GM23338 (cell line): ENCODE results near the gene PRKCD. TPM values are rescaled to one million over a fixed set of nuclear protein-coding genes. Genes with fewer than 3 reads are reported as not detected.
A peak's percentile ranks its signal among the peaks of the same experiment; 100 is the strongest.

Source experiments
- ATAC-seq: fragments of 200-7000 bp; cut with Tn5 transposase; 3 replicates; pipeline ENCODE4 v1.9.1; 2020
- DNase-seq: peaks from one replicate; pipeline ENCODE4 v3.0.0-alpha.2; 2015; ENCODE audit warnings: low spot score
- H2AFZ ChIP-seq: fragments of 200-600 bp; sonication (generic); 2 replicates; pipeline ENCODE4 v1.8.0; 2016; ENCODE audit warnings: antibody characterized with exemption, mild to moderate bottlenecking, moderate library complexity
- H3F3A ChIP-seq: fragments of 200-600 bp; sonication (generic); replicated peaks from 2 replicates; pipeline ENCODE4 v1.8.0; 2017; ENCODE audit warnings: antibody characterized with exemption, mixed run types, low read depth
- H3K27ac ChIP-seq: fragments of 200-600 bp; sonication (generic); 2 replicates; pipeline ENCODE4 v1.6.1; 2016; ENCODE audit warnings: low read depth
- H3K27me3 ChIP-seq: fragments of 200-600 bp; sonication (generic); 2 replicates; pipeline ENCODE4 v1.8.0; 2016; ENCODE audit warnings: mild to moderate bottlenecking, mixed run types, moderate library complexity; ENCODE audit not compliant: insufficient read depth
- H3K36me3 ChIP-seq: fragments of 200-600 bp; sonication (generic); 2 replicates; pipeline ENCODE4 v1.8.0; 2016; ENCODE audit warnings: mild to moderate bottlenecking; ENCODE audit not compliant: insufficient read depth
- H3K4me1 ChIP-seq: fragments of 200-600 bp; sonication (generic); 2 replicates; pipeline ENCODE4 v1.8.0; 2016; ENCODE audit warnings: mild to moderate bottlenecking, moderate library complexity; ENCODE audit not compliant: insufficient read depth
- H3K4me2 ChIP-seq: fragments of 200-600 bp; sonication (generic); 2 replicates; pipeline ENCODE4 v1.7.1; 2017; ENCODE audit warnings: mixed run types
- H3K4me3 ChIP-seq: fragments of 200-600 bp; sonication (generic); 2 replicates; pipeline ENCODE4 v1.6.1; 2016; ENCODE audit warnings: mixed run types
- H3K79me2 ChIP-seq: fragments of 200-600 bp; sonication (generic); replicated peaks from 2 replicates; pipeline ENCODE4 v1.8.0; 2017; ENCODE audit warnings: mild to moderate bottlenecking; ENCODE audit not compliant: insufficient read depth
- H3K9me2 ChIP-seq: fragments of 200-600 bp; sonication (generic); 2 replicates; pipeline ENCODE4 v1.8.0; 2017; ENCODE audit not compliant: insufficient read depth
- H4K20me1 ChIP-seq: fragments of 200-600 bp; sonication (generic); replicated peaks from 2 replicates; pipeline ENCODE4 v1.8.0; 2017; ENCODE audit warnings: mild to moderate bottlenecking; ENCODE audit not compliant: insufficient read depth
- H3K27ac Mint-ChIP-seq: 2 replicates; pipeline ENCODE4 v1.8.0; 2020; ENCODE audit warnings: inconsistent platforms, mild to moderate bottlenecking, moderate library complexity, mixed read lengths
- H3K27me3 Mint-ChIP-seq: 3 replicates; pipeline ENCODE4 v1.8.0; 2022; ENCODE audit warnings: low read depth, mild to moderate bottlenecking, moderate library complexity, mixed read lengths, inconsistent platforms; ENCODE audit not compliant: insufficient read depth, poor library complexity
- H3K36me3 Mint-ChIP-seq: 3 replicates; pipeline ENCODE4 v1.8.0; 2021; ENCODE audit warnings: low read depth, mild to moderate bottlenecking, inconsistent platforms, moderate library complexity, mixed read lengths
- H3K4me1 Mint-ChIP-seq: 3 replicates; pipeline ENCODE4 v1.8.0; 2020; ENCODE audit warnings: mild to moderate bottlenecking, inconsistent platforms, mixed read lengths
- H3K4me3 Mint-ChIP-seq: 3 replicates; pipeline ENCODE4 v1.8.0; 2021; ENCODE audit warnings: moderate library complexity, mild to moderate bottlenecking, inconsistent platforms, mixed read lengths
- H3K9me3 Mint-ChIP-seq: 3 replicates; pipeline ENCODE4 v1.8.0; 2020; ENCODE audit warnings: moderate library complexity, mild to moderate bottlenecking, inconsistent platforms, mixed read lengths
- CREB1 ChIP-seq: fragments of 250-450 bp; sonication (Bioruptor Pico); IDR thresholded peaks from 2 replicates; pipeline ENCODE4 v1.5.0; 2020; ENCODE audit warnings: low read depth, mild to moderate bottlenecking, moderate library complexity
- EZH2phosphoT487 ChIP-seq: fragments of 200-600 bp; sonication (generic); IDR thresholded peaks from one replicate; pipeline ENCODE4 v1.8.1; 2018; ENCODE audit warnings: antibody characterized with exemption; ENCODE audit not compliant: unreplicated experiment
- JUNB ChIP-seq: IDR thresholded peaks from one replicate; pipeline ENCODE4 v1.6.1; 2016; ENCODE audit warnings: antibody characterized with exemption; ENCODE audit not compliant: unreplicated experiment
- POLR2AphosphoS5 ChIP-seq: IDR thresholded peaks from 2 replicates; pipeline ENCODE4 v1.6.1; 2016; ENCODE audit warnings: antibody characterized with exemption, low read depth
- STAT1 ChIP-seq: IDR thresholded peaks from one replicate; pipeline ENCODE4 v1.6.1; 2016; ENCODE audit warnings: antibody characterized with exemption; ENCODE audit not compliant: unreplicated experiment
- ZNF114 ChIP-seq: fragments of 250-450 bp; sonication (Bioruptor Pico); IDR thresholded peaks from 2 replicates; pipeline ENCODE4 v1.5.0; 2020; ENCODE audit warnings: mild to moderate bottlenecking, moderate library complexity
- polyA plus RNA-seq: library from polyadenylated mRNA; unstranded; fragments of >200 nt; fragmentation: Nextera tagmentation; extraction: Ambion mirVana; gene quantifications from 2 replicates; pipeline ENCODE4 v1.2.1, GENCODE V29; 2016
- total RNA-seq: library from RNA; depleted of rRNA; stranded (reverse); fragments of >200 nt; shearing (Covaris generic); gene quantifications from 2 replicates; pipeline ENCODE4 v1.2.3, GENCODE V29; 2014
- TF ChIP-seq, protein P1 (sequence below): IDR thresholded peaks from 2 replicates; pipeline ENCODE4 v1.6.1; 2016; ENCODE audit warnings: antibody characterized with exemption
- TF ChIP-seq, protein P2 (sequence below), 2 experiments: fragments of 200-600 bp in 1 of 2; sonication (generic) in 1 of 2; conservative IDR thresholded peaks; 2 replicates each; pipeline versions ENCODE4 v1.5.1 to v1.6.1; 2016 to 2017; ENCODE audit warnings: antibody characterized with exemption in 2 of 2, low read depth in 2 of 2, mild to moderate bottlenecking in 2 of 2, moderate library complexity in 1 of 2
- TF ChIP-seq, protein P3 (sequence below): IDR thresholded peaks from one replicate; pipeline ENCODE4 v1.6.1; 2018; ENCODE audit warnings: antibody characterized with exemption; ENCODE audit not compliant: unreplicated experiment

PRKCD gene
- total and polyA plus RNA-seq, 2 experiments from 2014 or later = 11.3 to 11.8 TPM

- Histone ChIP-seq H3K27me3 (no peaks in the 10 kb centered on the region), H3K4me1 (no peaks in the 10 kb centered on the region), H2AFZ (no peak overlapping the region), H3K79me2 (no peaks in the 10 kb centered on the region), H3K4me3 (no peak overlapping the region), H3K36me3 (peaks cover 3% of the 10 kb centered on the region; the same call in 1 of the 2 replicates), H3K4me2 (no peak overlapping the region), H4K20me1 (0 out of 2 replicates have a peak, but pooled peaks cover 8% of the 10 kb centered on the region), H3F3A (peaks cover 42% of the 10 kb centered on the region; the same call in 1 of the 2 replicates), H3K27ac (no peak overlapping the region), H3K9me2 (no peaks in the 10 kb centered on the region)
- ATAC-seq (peak; percentile 81), DNase-seq (peak; percentile 93)
- Mint-ChIP-seq H3K4me3 (no peak overlapping the region), H3K9me3 (0 out of 3 replicates have a peak, but pooled peaks cover 3% of the 10 kb centered on the region), H3K4me1 (peaks cover 10% of the 10 kb centered on the region), H3K27ac (peak overlapping the region; percentile 56; the same call in 1 of the 2 replicates), H3K27me3 (peaks cover 51% of the 10 kb centered on the region), H3K36me3 (peaks cover 35% of the 10 kb centered on the region)
- TF ChIP-seq, protein P1, sequence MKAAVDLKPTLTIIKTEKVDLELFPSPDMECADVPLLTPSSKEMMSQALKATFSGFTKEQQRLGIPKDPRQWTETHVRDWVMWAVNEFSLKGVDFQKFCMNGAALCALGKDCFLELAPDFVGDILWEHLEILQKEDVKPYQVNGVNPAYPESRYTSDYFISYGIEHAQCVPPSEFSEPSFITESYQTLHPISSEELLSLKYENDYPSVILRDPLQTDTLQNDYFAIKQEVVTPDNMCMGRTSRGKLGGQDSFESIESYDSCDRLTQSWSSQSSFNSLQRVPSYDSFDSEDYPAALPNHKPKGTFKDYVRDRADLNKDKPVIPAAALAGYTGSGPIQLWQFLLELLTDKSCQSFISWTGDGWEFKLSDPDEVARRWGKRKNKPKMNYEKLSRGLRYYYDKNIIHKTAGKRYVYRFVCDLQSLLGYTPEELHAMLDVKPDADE = no peak
- TF ChIP-seq, protein P2, sequence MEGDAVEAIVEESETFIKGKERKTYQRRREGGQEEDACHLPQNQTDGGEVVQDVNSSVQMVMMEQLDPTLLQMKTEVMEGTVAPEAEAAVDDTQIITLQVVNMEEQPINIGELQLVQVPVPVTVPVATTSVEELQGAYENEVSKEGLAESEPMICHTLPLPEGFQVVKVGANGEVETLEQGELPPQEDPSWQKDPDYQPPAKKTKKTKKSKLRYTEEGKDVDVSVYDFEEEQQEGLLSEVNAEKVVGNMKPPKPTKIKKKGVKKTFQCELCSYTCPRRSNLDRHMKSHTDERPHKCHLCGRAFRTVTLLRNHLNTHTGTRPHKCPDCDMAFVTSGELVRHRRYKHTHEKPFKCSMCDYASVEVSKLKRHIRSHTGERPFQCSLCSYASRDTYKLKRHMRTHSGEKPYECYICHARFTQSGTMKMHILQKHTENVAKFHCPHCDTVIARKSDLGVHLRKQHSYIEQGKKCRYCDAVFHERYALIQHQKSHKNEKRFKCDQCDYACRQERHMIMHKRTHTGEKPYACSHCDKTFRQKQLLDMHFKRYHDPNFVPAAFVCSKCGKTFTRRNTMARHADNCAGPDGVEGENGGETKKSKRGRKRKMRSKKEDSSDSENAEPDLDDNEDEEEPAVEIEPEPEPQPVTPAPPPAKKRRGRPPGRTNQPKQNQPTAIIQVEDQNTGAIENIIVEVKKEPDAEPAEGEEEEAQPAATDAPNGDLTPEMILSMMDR (conservative IDR thresholded peaks at IDR 0.05; ENCODE audit: low read depth in 2 of 2) = peak; percentile 96 to 99
Measured at GRCh38 chr3:53219895-53220483, 59.0 kb downstream of the PRKCD start.

DNA sequence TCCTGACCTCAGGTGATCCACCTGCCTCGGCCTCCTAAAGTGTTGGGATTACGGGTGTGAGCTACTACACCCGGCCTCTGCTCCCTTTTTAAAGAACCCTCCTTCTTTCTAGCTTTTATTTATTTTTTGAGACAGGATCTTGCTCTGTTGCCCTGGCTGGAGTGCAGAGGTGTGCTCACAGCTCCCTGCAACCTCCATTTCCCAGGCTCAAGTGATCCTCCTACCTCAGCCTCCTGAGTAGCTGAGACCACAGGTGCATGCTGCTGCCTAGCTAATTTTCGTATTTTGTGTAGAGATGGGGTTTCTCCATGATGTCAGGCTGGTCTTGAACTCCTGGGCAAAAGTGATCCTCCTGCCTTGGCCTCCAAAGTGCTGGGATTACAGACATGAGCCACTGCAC lies 60.3 kb downstream of the PRKCD start:
- ATAC-seq = no peak
- H3K9me3 Mint-ChIP-seq = 0 out of 3 replicates have a peak, but pooled peaks cover 3% of the 10 kb centered on the region
- no peak overlapping the region for H3K4me3 Mint-ChIP-seq
- Histone ChIP-seq H3K4me2 (no peak overlapping the region), H4K20me1 (peaks cover 19% of the 10 kb centered on the region), H3K27ac (peak overlapping the region; percentile 88; the same call in 1 of the 2 replicates), H2AFZ (no peak overlapping the region), H3K36me3 (peaks cover 14% of the 10 kb centered on the region), H3K27me3 (no peaks in the 10 kb centered on the region), H3K79me2 (no peaks in the 10 kb centered on the region), H3K4me3 (no peak overlapping the region), H3K9me2 (no peaks in the 10 kb centered on the region), H3K4me1 (no peaks in the 10 kb centered on the region), H3F3A (peaks cover 56% of the 10 kb centered on the region)
- peaks cover 54% of the 10 kb centered on the region for H3K27me3 Mint-ChIP-seq
- H3K4me1 Mint-ChIP-seq = peaks cover 10% of the 10 kb centered on the region
- no peak overlapping the region for H3K27ac Mint-ChIP-seq
- H3K36me3 Mint-ChIP-seq = peaks cover 49% of the 10 kb centered on the region
- no peak for DNase-seq
- TF ChIP-seq STAT1 (no peak), JUNB (no peak), POLR2AphosphoS5 (no peak), EZH2phosphoT487 (no peak), ZNF114 (no peak), CREB1 (CRISPR knock-in tag) (no peak)
- TF ChIP-seq, protein P3, sequence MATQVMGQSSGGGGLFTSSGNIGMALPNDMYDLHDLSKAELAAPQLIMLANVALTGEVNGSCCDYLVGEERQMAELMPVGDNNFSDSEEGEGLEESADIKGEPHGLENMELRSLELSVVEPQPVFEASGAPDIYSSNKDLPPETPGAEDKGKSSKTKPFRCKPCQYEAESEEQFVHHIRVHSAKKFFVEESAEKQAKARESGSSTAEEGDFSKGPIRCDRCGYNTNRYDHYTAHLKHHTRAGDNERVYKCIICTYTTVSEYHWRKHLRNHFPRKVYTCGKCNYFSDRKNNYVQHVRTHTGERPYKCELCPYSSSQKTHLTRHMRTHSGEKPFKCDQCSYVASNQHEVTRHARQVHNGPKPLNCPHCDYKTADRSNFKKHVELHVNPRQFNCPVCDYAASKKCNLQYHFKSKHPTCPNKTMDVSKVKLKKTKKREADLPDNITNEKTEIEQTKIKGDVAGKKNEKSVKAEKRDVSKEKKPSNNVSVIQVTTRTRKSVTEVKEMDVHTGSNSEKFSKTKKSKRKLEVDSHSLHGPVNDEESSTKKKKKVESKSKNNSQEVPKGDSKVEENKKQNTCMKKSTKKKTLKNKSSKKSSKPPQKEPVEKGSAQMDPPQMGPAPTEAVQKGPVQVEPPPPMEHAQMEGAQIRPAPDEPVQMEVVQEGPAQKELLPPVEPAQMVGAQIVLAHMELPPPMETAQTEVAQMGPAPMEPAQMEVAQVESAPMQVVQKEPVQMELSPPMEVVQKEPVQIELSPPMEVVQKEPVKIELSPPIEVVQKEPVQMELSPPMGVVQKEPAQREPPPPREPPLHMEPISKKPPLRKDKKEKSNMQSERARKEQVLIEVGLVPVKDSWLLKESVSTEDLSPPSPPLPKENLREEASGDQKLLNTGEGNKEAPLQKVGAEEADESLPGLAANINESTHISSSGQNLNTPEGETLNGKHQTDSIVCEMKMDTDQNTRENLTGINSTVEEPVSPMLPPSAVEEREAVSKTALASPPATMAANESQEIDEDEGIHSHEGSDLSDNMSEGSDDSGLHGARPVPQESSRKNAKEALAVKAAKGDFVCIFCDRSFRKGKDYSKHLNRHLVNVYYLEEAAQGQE = no peak
- TF ChIP-seq, protein P2 (conservative IDR thresholded peaks at IDR 0.05; ENCODE audit: low read depth in 2 of 2) = no peak
